Measurements from ENCODE around the gene C2orf49.
A peak's percentile ranks its signal among the peaks of the same experiment; 100 is the strongest.

The C2orf49 gene

GRCh38 chr2:105307146-105307545 lies 30.2 kb upstream of the C2orf49 start:
- H2BK15ac ChIP-seq (ENCODE audit: low read depth, poor library complexity, severe bottlenecking): no peak overlapping the region

GRCh38 chr2:105307550-105307949 lies 29.8 kb upstream of the C2orf49 start:
- no peak overlapping the region for H2AFZ ChIP-seq (ENCODE audit: low read depth, low read length)
- H3K4me1 ChIP-seq (ENCODE audit: control insufficient read depth, insufficient read depth, low read depth, low read length): peaks cover 1% of the 10 kb centered on the region
- H3K4me2 ChIP-seq (ENCODE audit: low read length, poor library complexity, severe bottlenecking): no peak overlapping the region
- no peak overlapping the region for H3K23ac ChIP-seq (ENCODE audit: low read length in 2 of 2)
- H3K4ac ChIP-seq (ENCODE audit: low read depth in 1 of 2, low read length in 2 of 2): no peak overlapping the region
- peaks cover 4% of the 10 kb centered on the region for H3K79me1 ChIP-seq (replicated peaks; ENCODE audit: low read length, poor library complexity, severe bottlenecking)
- H3K9me3 ChIP-seq (ENCODE audit: control insufficient read depth, low read length): no peaks in the 10 kb centered on the region
- no peak overlapping the region for H2BK15ac ChIP-seq (ENCODE audit: low read depth, poor library complexity, severe bottlenecking)
- no peak for DNase-seq
- no peak overlapping the region for H3K18ac ChIP-seq (ENCODE audit: low read depth in 1 of 2, low read length in 2 of 2)
- no peak overlapping the region for H3K14ac ChIP-seq (ENCODE audit: low read length in 2 of 2)
- H3K9ac ChIP-seq (ENCODE audit: low read length): no peak overlapping the region
- peaks cover 29 to 30% of the 10 kb centered on the region in 2 experiments for H3K36me3 ChIP-seq (ENCODE audit: control insufficient read depth in 1 of 2, insufficient read depth in 2 of 2, low read depth in 1 of 2, low read length in 2 of 2)
- no peak overlapping the region for H3K4me3 ChIP-seq (ENCODE audit: insufficient read depth in 1 of 2, low read depth in 1 of 2, low read length in 2 of 2)
- H3K27ac ChIP-seq (ENCODE audit: low read length, poor library complexity, severe bottlenecking): no peak overlapping the region
- H2BK12ac ChIP-seq (ENCODE audit: low read length in 2 of 2): no peak overlapping the region
- no peak overlapping the region for H2AK5ac ChIP-seq (ENCODE audit: low read length, severe bottlenecking)
- no peak overlapping the region for H2BK5ac ChIP-seq (ENCODE audit: low read depth, low read length, poor library complexity, severe bottlenecking)
- no peak overlapping the region for H4K8ac ChIP-seq (ENCODE audit: low read length)
- H2BK120ac ChIP-seq (ENCODE audit: low read depth, low read length): no peak overlapping the region
- WGBS: 86% methylated on average over 19 of the region's 19 CpGs
- no peaks in the 10 kb centered on the region for H3K27me3 ChIP-seq (ENCODE audit: control insufficient read depth in 1 of 2, insufficient read depth in 1 of 2, low read length in 2 of 2)
- no peak overlapping the region for H4K91ac ChIP-seq (ENCODE audit: low read length)

More at GRCh38 chr2:105307146-105307545, 30.2 kb upstream of the C2orf49 start:
- no peak overlapping the region for H3K18ac ChIP-seq (ENCODE audit: low read depth in 1 of 2, low read length in 2 of 2)
- H4K8ac ChIP-seq (ENCODE audit: low read length): no peak overlapping the region
- H3K27me3 ChIP-seq (ENCODE audit: control insufficient read depth in 1 of 2, insufficient read depth in 1 of 2, low read length in 2 of 2): no peaks in the 10 kb centered on the region
- no peak overlapping the region for H2BK5ac ChIP-seq (ENCODE audit: low read depth, low read length, poor library complexity, severe bottlenecking)
- no peak overlapping the region for H3K4me3 ChIP-seq (ENCODE audit: insufficient read depth in 1 of 2, low read depth in 1 of 2, low read length in 2 of 2)
- no peak overlapping the region for H3K14ac ChIP-seq (ENCODE audit: low read length in 2 of 2)
- H3K79me1 ChIP-seq (replicated peaks; ENCODE audit: low read length, poor library complexity, severe bottlenecking): peaks cover 4% of the 10 kb centered on the region
- peaks cover 1% of the 10 kb centered on the region for H3K4me1 ChIP-seq (ENCODE audit: control insufficient read depth, insufficient read depth, low read depth, low read length)
- H2AK5ac ChIP-seq (ENCODE audit: low read length, severe bottlenecking): no peak overlapping the region
- no peak overlapping the region for H3K4me2 ChIP-seq (ENCODE audit: low read length, poor library complexity, severe bottlenecking)
- H3K27ac ChIP-seq (ENCODE audit: low read length, poor library complexity, severe bottlenecking): no peak overlapping the region
- no peak overlapping the region for H2BK12ac ChIP-seq (ENCODE audit: low read length in 2 of 2)
- 93% methylated on average over 7 of the region's 7 CpGs for WGBS
- no peak overlapping the region for H2AFZ ChIP-seq (ENCODE audit: low read depth, low read length)
- no peak overlapping the region for H3K9ac ChIP-seq (ENCODE audit: low read length)
- no peak overlapping the region for H3K4ac ChIP-seq (ENCODE audit: low read depth in 1 of 2, low read length in 2 of 2)
- H3K23ac ChIP-seq (ENCODE audit: low read length in 2 of 2): no peak overlapping the region
- DNase-seq: no peak
- H3K9me3 ChIP-seq (ENCODE audit: control insufficient read depth, low read length): no peaks in the 10 kb centered on the region
- H4K91ac ChIP-seq (ENCODE audit: low read length): no peak overlapping the region
- no peak overlapping the region for H2BK120ac ChIP-seq (ENCODE audit: low read depth, low read length)
- H3K36me3 ChIP-seq (ENCODE audit: control insufficient read depth in 1 of 2, insufficient read depth in 2 of 2, low read depth in 1 of 2, low read length in 2 of 2): peaks cover 29 to 30% of the 10 kb centered on the region in 2 experiments

GRCh38 chr2:105307962-105308361 lies 29.4 kb upstream of the C2orf49 start:
- Histone ChIP-seq H3K4me2 (ENCODE audit: low read length, poor library complexity, severe bottlenecking) (no peak overlapping the region), H2BK12ac (ENCODE audit: low read length in 2 of 2) (no peak overlapping the region), H2BK120ac (ENCODE audit: low read depth, low read length) (no peak overlapping the region), H3K9ac (ENCODE audit: low read length) (no peak overlapping the region), H3K4me1 (ENCODE audit: control insufficient read depth, insufficient read depth, low read depth, low read length) (peaks cover 1% of the 10 kb centered on the region), H3K36me3 (ENCODE audit: control insufficient read depth in 1 of 2, insufficient read depth in 2 of 2, low read depth in 1 of 2, low read length in 2 of 2) (peaks cover 29 to 30% of the 10 kb centered on the region in 2 experiments), H3K9me3 (ENCODE audit: control insufficient read depth, low read length) (no peaks in the 10 kb centered on the region), H4K8ac (ENCODE audit: low read length) (no peak overlapping the region), H2AFZ (ENCODE audit: low read depth, low read length) (no peak overlapping the region), H2AK5ac (ENCODE audit: low read length, severe bottlenecking) (no peak overlapping the region), H3K23ac (ENCODE audit: low read length in 2 of 2) (no peak overlapping the region), H3K79me1 (replicated peaks; ENCODE audit: low read length, poor library complexity, severe bottlenecking) (peaks cover 4% of the 10 kb centered on the region), H2BK15ac (ENCODE audit: low read depth, poor library complexity, severe bottlenecking) (no peak overlapping the region), H2BK5ac (ENCODE audit: low read depth, low read length, poor library complexity, severe bottlenecking) (no peak overlapping the region), H3K14ac (ENCODE audit: low read length in 2 of 2) (no peak overlapping the region), H3K4me3 (ENCODE audit: insufficient read depth in 1 of 2, low read depth in 1 of 2, low read length in 2 of 2) (no peak overlapping the region), H3K4ac (ENCODE audit: low read depth in 1 of 2, low read length in 2 of 2) (no peak overlapping the region), H3K27me3 (ENCODE audit: control insufficient read depth in 1 of 2, insufficient read depth in 1 of 2, low read length in 2 of 2) (no peaks in the 10 kb centered on the region), H3K27ac (ENCODE audit: low read length, poor library complexity, severe bottlenecking) (no peak overlapping the region), H3K18ac (ENCODE audit: low read depth in 1 of 2, low read length in 2 of 2) (no peak overlapping the region), H4K91ac (ENCODE audit: low read length) (no peak overlapping the region)
- DNase-seq: no peak
- WGBS: 97% methylated on average over 17 of the region's 17 CpGs

- WGBS: 96% methylated on average over 13 of the region's 15 CpGs
- no peak overlapping the region for H3K23ac ChIP-seq (ENCODE audit: low read length in 2 of 2)
Measured at GRCh38 chr2:105308382-105309146, 28.8 kb upstream of the C2orf49 start.

More at GRCh38 chr2:105308382-105309146, 28.8 kb upstream of the C2orf49 start:
- Histone ChIP-seq H3K36me3 (ENCODE audit: control insufficient read depth in 1 of 2, insufficient read depth in 2 of 2, low read depth in 1 of 2, low read length in 2 of 2) (peaks cover 29 to 30% of the 10 kb centered on the region in 2 experiments), H3K4me2 (ENCODE audit: low read length, poor library complexity, severe bottlenecking) (no peak overlapping the region), H2BK120ac (ENCODE audit: low read depth, low read length) (no peak overlapping the region), H2BK12ac (ENCODE audit: low read length in 2 of 2) (no peak overlapping the region), H3K79me1 (replicated peaks; ENCODE audit: low read length, poor library complexity, severe bottlenecking) (peaks cover 2% of the 10 kb centered on the region), H3K4ac (ENCODE audit: low read depth in 1 of 2, low read length in 2 of 2) (no peak overlapping the region), H4K91ac (ENCODE audit: low read length) (peak overlapping the region; percentile 37), H3K9ac (ENCODE audit: low read length) (no peak overlapping the region), H3K4me1 (ENCODE audit: control insufficient read depth, insufficient read depth, low read depth, low read length) (peaks cover 1% of the 10 kb centered on the region), H2BK5ac (ENCODE audit: low read depth, low read length, poor library complexity, severe bottlenecking) (no peak overlapping the region), H3K4me3 (ENCODE audit: insufficient read depth in 1 of 2, low read depth in 1 of 2, low read length in 2 of 2) (no peak overlapping the region), H3K27me3 (ENCODE audit: control insufficient read depth in 1 of 2, insufficient read depth in 1 of 2, low read length in 2 of 2) (no peaks in the 10 kb centered on the region), H2AK5ac (ENCODE audit: low read length, severe bottlenecking) (no peak overlapping the region), H3K14ac (ENCODE audit: low read length in 2 of 2) (no peak overlapping the region), H3K18ac (ENCODE audit: low read depth in 1 of 2, low read length in 2 of 2) (no peak overlapping the region), H2BK15ac (ENCODE audit: low read depth, poor library complexity, severe bottlenecking) (no peak overlapping the region), H3K9me3 (ENCODE audit: control insufficient read depth, low read length) (no peaks in the 10 kb centered on the region), H3K27ac (ENCODE audit: low read length, poor library complexity, severe bottlenecking) (no peak overlapping the region), H2AFZ (ENCODE audit: low read depth, low read length) (no peak overlapping the region), H4K8ac (ENCODE audit: low read length) (no peak overlapping the region)
- DNase-seq: no peak
